A673 (cell line): ENCODE data around the gene OR1A1. TPM values are rescaled to one million over a fixed set of nuclear protein-coding genes. Genes with fewer than 3 reads are reported as not detected.

ENCODE experiments used
- Bru-seq: library from RNA; stranded (reverse); fragments of 400-500 nt; gene quantifications from one replicate; lab custom pipeline; 2021; lab: Mats Ljungman, UMichigan
- BruChase-seq, 2 experiments: library from RNA; stranded (reverse); fragments of 400-500 nt; gene quantifications; one replicate each; lab custom pipeline; 2021; lab: Mats Ljungman, UMichigan
- BruUV-seq: library from RNA; stranded (reverse); fragments of 400-500 nt; replicated peaks from 2 replicates; lab custom pipeline; 2021; lab: Mats Ljungman, UMichigan
- CTCF ChIA-PET: fragments of 300-600 bp; sonication (Branson Sonifier 250); formaldehyde crosslinking; loops from one replicate; lab custom pipeline; 2022; ENCODE audit warnings: antibody characterized with exemption; lab: Charles Lee
- POLR2A ChIA-PET: fragments of 300-600 bp; sonication (Branson Sonifier 250); formaldehyde crosslinking; loops from one replicate; lab custom pipeline; 2022; ENCODE audit warnings: antibody characterized with exemption; ENCODE audit not compliant: low non-redundant PET; lab: Charles Lee
- DNase-seq: peaks from one replicate; pipeline ENCODE4 v3.0.0-alpha.2; 2015; ENCODE audit warnings: low spot score
- H3K27ac ChIP-seq: fragments of 200-600 bp; sonication (generic); 2 replicates; pipeline ENCODE4 v1.5.1; 2016; ENCODE audit warnings: mixed run types, low read depth, mild to moderate bottlenecking, mixed read lengths, antibody characterized with exemption, low read length; ENCODE audit not compliant: poor library complexity, severe bottlenecking
- H3K27me3 ChIP-seq: fragments of 200-600 bp; sonication (generic); replicated peaks from 2 replicates; pipeline ENCODE4 v1.6.1; 2017; ENCODE audit warnings: mixed run types, low read depth, mild to moderate bottlenecking, mixed read lengths, antibody characterized with exemption, low read length; ENCODE audit not compliant: insufficient read depth, poor library complexity
- H3K36me3 ChIP-seq: fragments of 200-600 bp; sonication (generic); 2 replicates; pipeline ENCODE4 v1.6.1; 2016; ENCODE audit warnings: mixed run types, mild to moderate bottlenecking, mixed read lengths, antibody characterized with exemption, low read length; ENCODE audit not compliant: insufficient read depth, poor library complexity, severe bottlenecking
- H3K4me1 ChIP-seq: fragments of 200-600 bp; sonication (generic); 2 replicates; pipeline ENCODE4 v1.6.1; 2017; ENCODE audit warnings: mixed run types, mild to moderate bottlenecking, mixed read lengths, antibody characterized with exemption, low read length; ENCODE audit not compliant: insufficient read depth, poor library complexity, severe bottlenecking
- H3K4me3 ChIP-seq: fragments of 200-600 bp; sonication (generic); 2 replicates; pipeline ENCODE4 v1.5.1; 2016; ENCODE audit warnings: low read depth, mixed run types, mild to moderate bottlenecking, mixed read lengths, low read length; ENCODE audit not compliant: poor library complexity, severe bottlenecking
- H3K9me3 ChIP-seq: fragments of 200-600 bp; sonication (generic); 2 replicates; pipeline ENCODE4 v1.6.1; 2016; ENCODE audit warnings: mixed run types, low read depth, mild to moderate bottlenecking, mixed read lengths, antibody characterized with exemption, low read length; ENCODE audit not compliant: poor library complexity, severe bottlenecking
- EZH2 ChIP-seq: fragments of 200-600 bp; sonication (generic); IDR thresholded peaks from 2 replicates; pipeline ENCODE4 v1.6.1; 2017; ENCODE audit warnings: borderline replicate concordance, low read depth, mild to moderate bottlenecking, mixed read lengths, antibody characterized with exemption, low read length; ENCODE audit not compliant: poor library complexity, severe bottlenecking
- intact Hi-C: fragments of 100-400 bp; cut with micrococcal nuclease; formaldehyde crosslinking; loops from one replicate; pipeline ENCODE4 v1.10.0; 2022; ENCODE audit not compliant: unreplicated experiment
- long read RNA-seq: library from polyadenylated mRNA; stranded (forward); transcript quantifications from one replicate; pipeline ENCODE4 v2.0.0, GENCODE V29; 2022
- total RNA-seq: library from RNA; stranded (reverse); gene quantifications from 2 replicates; pipeline ENCODE4 v1.2.3, GENCODE V29; 2021
- TF ChIP-seq, protein P1 (sequence below): fragments of 300-800, 200-600 bp; sonication (generic); conservative IDR thresholded peaks from 2 replicates; pipeline ENCODE4 v1.5.1; 2017; ENCODE audit warnings: low read depth, mild to moderate bottlenecking, antibody characterized with exemption, low read length, moderate library complexity, mixed read lengths

Gene OR1A1, protein sequence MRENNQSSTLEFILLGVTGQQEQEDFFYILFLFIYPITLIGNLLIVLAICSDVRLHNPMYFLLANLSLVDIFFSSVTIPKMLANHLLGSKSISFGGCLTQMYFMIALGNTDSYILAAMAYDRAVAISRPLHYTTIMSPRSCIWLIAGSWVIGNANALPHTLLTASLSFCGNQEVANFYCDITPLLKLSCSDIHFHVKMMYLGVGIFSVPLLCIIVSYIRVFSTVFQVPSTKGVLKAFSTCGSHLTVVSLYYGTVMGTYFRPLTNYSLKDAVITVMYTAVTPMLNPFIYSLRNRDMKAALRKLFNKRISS
- not detected in 2 replicates for total RNA-seq
- not detected for Bru-seq, nascent RNA
- not detected for BruChase-seq, experiment 1, labeled RNA remaining after a 2-hour chase
- BruChase-seq, experiment 2, labeled RNA remaining after a 6-hour chase, result not detected
- long read RNA-seq, result 0 reads

DNA sequence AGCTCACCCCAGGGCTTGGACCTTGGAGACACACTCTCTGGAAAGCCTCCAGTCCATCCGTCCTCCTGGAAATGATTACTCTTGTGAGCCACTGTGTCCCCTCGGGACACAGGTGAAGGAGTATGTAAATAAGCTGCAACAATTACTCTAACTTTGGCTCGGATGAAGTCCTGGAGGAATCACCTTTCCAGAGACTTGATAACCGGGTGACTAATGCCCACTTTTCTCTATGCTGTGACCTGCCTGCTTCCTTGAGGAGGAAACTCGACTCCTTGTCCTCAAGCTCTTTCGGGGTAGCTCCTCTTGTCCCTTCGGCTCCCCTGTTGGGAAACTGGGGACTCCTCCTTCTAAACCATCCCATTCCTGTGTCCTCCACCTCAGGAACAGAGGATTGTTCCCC, at the start of gene OR1A1:
OR1A1 (plus strand) TSS at position 301 of the 400 bp plus-strand sequence. CDS start 7,954 bp downstream, outside the sequence.
- peaks cover under 1% of the 10 kb centered on the region for H3K9me3 ChIP-seq
- BruUV-seq, result no TSS peak
- no peaks in the 10 kb centered on the region for H3K4me1 ChIP-seq
- no peak within 1 kb of the TSS for H3K4me3 ChIP-seq
- peaks cover 11% of the 10 kb centered on the region for H3K27me3 ChIP-seq
- TF ChIP-seq, protein P1, sequence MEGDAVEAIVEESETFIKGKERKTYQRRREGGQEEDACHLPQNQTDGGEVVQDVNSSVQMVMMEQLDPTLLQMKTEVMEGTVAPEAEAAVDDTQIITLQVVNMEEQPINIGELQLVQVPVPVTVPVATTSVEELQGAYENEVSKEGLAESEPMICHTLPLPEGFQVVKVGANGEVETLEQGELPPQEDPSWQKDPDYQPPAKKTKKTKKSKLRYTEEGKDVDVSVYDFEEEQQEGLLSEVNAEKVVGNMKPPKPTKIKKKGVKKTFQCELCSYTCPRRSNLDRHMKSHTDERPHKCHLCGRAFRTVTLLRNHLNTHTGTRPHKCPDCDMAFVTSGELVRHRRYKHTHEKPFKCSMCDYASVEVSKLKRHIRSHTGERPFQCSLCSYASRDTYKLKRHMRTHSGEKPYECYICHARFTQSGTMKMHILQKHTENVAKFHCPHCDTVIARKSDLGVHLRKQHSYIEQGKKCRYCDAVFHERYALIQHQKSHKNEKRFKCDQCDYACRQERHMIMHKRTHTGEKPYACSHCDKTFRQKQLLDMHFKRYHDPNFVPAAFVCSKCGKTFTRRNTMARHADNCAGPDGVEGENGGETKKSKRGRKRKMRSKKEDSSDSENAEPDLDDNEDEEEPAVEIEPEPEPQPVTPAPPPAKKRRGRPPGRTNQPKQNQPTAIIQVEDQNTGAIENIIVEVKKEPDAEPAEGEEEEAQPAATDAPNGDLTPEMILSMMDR, result no peak
- no peak for TF ChIP-seq EZH2
- no peak for DNase-seq
- H3K27ac ChIP-seq, result no peak within 1 kb of the TSS
- intact Hi-C loops, result no loop called here
- no peaks in the 10 kb centered on the region for H3K36me3 ChIP-seq
- CTCF ChIA-PET, result no interaction called here
- POLR2A ChIA-PET, result no interaction called here

GRCh38 chr17:3167574-3167973, 39.9 kb upstream of the OR1A1 start:
- DNase-seq, result no peak
- Histone ChIP-seq H3K36me3 (no peaks in the 10 kb centered on the region), H3K27me3 (peaks cover 6% of the 10 kb centered on the region), H3K4me1 (no peaks in the 10 kb centered on the region), H3K27ac (no peak overlapping the region), H3K4me3 (no peak overlapping the region), H3K9me3 (no peaks in the 10 kb centered on the region)
- ChIA-PET CTCF (no interaction called here), POLR2A (no interaction called here)
- intact Hi-C loops, result no loop called here
- BruUV-seq, result no TSS peak
- no peak for TF ChIP-seq EZH2
- TF ChIP-seq, protein P1, result no peak

DNA sequence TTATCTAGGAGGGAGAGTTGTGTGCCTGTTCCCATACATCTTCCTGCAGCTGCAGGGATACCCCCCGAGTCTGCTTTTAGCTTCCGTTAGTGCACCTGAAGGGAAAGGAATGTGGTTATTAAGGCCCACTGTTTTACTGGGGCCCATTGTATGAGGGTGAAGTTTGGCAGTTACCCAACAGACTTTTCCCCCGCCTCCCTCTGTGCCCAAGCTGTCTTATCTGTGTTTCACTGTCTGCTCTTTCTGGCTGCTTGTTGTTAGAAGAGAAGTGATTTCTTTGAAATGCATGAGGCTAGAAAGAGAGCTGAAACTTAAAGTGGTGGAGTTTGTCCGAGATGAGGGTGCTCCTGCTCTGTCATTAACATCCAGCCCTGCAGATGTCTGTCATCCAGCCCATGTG, 17.5 kb upstream of the OR1A1 start:
- Histone ChIP-seq H3K9me3 (no peaks in the 10 kb centered on the region), H3K4me3 (no peak overlapping the region), H3K27me3 (peaks cover 41% of the 10 kb centered on the region), H3K27ac (no peak overlapping the region), H3K4me1 (no peaks in the 10 kb centered on the region), H3K36me3 (no peaks in the 10 kb centered on the region)
- intact Hi-C loops, result no loop called here
- TF ChIP-seq EZH2, result no peak
- no peak for DNase-seq
- ChIA-PET CTCF (no interaction called here), POLR2A (no interaction called here)
- BruUV-seq, result no TSS peak
